Prostate gland (tissue), 2 donors: Measurements from ENCODE around the gene NEK2. TPM values are rescaled to one million over a fixed set of nuclear protein-coding genes. Genes with fewer than 3 reads are reported as not detected.
A peak's percentile ranks its signal among the peaks of the same experiment; 100 is the strongest.
"Not testable (repeated sequence)": the region's sequence is repeated elsewhere in the genome, so short reads cannot be mapped to it uniquely, and the experiment has no call there.

Experiments used
- DNase-seq: peaks from one replicate; pipeline ENCODE4 v3.0.0-alpha.2; 2019; ENCODE audit warnings: low spot score
- H3K27ac ChIP-seq, 2 donors: fragments of 200-600 bp; sonication (generic); 2 replicates each; pipeline ENCODE4 v1.5.1; 2017 to 2019
- H3K27me3 ChIP-seq: fragments of 200-600 bp; sonication (generic); replicated peaks from 2 replicates; pipeline ENCODE4 v1.5.1; 2019; ENCODE audit not compliant: insufficient read depth
- H3K36me3 ChIP-seq, 2 donors: fragments of 200-600 bp; sonication (generic); 1 replicate in 1 of 2; 2 replicates in 1 of 2; pipeline versions ENCODE4 v1.5.1 to v1.8.1; 2017 to 2019
- H3K4me1 ChIP-seq: fragments of 200-600 bp; sonication (generic); replicated peaks from 2 replicates; pipeline ENCODE4 v1.5.1; 2019
- H3K4me3 ChIP-seq, 2 donors: fragments of 200-600 bp; sonication (generic); 2 replicates each; pipeline ENCODE4 v1.5.1; 2017 to 2019
- H3K9me3 ChIP-seq: fragments of 200-600 bp; sonication (generic); 2 replicates; pipeline ENCODE4 v1.5.1; 2017
- POLR2A ChIP-seq: fragments of 450-650 bp; IDR thresholded peaks from one replicate; pipeline ENCODE4 v1.6.1; 2016; ENCODE audit warnings: antibody characterized with exemption, mild to moderate bottlenecking
- POLR2AphosphoS5 ChIP-seq: sonication (generic); formaldehyde crosslinking; IDR thresholded peaks from one replicate; pipeline ENCODE4 v1.6.1; 2017; ENCODE audit warnings: antibody characterized with exemption
- WGBS: methylation state at CpG from one replicate; pipeline ENCODE4 v1.1.5; 2018; 5-methylcytosine and 5-hydroxymethylcytosine counted together
- intact Hi-C: fragments of 100-400 bp; cut with DNase I; formaldehyde crosslinking; loops from one replicate; pipeline ENCODE4 v1.14.2; 2022
- total RNA-seq, 2 donors: library from RNA; depleted of rRNA; stranded (reverse); fragments of >200 nt; gene quantifications; one replicate each; pipeline ENCODE4 v1.1.0, GENCODE V29; 2016
- TF ChIP-seq, protein P1 (sequence below), 4 experiments: fragments of 200-600 bp in 2 of 4; fragments of 450-650 bp in 2 of 4; sonication (generic) in 2 of 4; IDR thresholded peaks; 1 replicate in 3 of 4; 2 replicates in 1 of 4; pipeline ENCODE4 v1.5.1; 2016 to 2019; ENCODE audit warnings: antibody characterized with exemption in 4 of 4, mild to moderate bottlenecking in 2 of 4, moderate library complexity in 2 of 4

The NEK2 gene
- total RNA-seq, 2 donors from 2014 or later: 1.7 to 8.5 TPM

DNA sequence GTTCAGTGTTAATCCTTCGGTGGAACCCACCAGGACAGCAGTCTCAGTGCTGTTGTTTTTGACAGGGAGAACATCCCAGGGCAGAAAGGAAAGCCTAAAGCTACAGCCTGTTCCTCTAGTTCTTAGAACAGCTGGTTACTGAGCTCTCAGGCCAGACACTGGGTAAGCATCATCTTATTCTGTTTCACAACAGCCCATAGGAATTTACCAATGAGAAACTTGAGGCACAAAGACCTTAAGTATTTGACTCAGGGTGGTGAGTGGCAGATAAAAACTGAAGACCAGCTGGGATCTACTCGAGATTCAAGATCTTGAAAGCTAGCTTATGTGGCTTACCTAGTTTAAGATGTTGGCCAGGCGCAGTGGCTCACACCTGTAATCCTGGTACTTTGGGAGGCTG, 9.4 kb upstream of the NEK2 start:
- no peak overlapping the region for H3K4me3 ChIP-seq
- H3K27ac ChIP-seq: no peak overlapping the region
- intact Hi-C loops: loop anchor here (5.0 to 10.0 kb wide), 2 partner anchors 148 to 350 kb away; partner anchors contain the start of genes DTL, INTS7 and LPGAT1
- H3K4me1 ChIP-seq: no peaks in the 10 kb centered on the region
- H3K36me3 ChIP-seq: no peaks in the 10 kb centered on the region
- no peak for TF ChIP-seq POLR2AphosphoS5
- TF ChIP-seq POLR2A: no peak
- TF ChIP-seq, protein P1, sequence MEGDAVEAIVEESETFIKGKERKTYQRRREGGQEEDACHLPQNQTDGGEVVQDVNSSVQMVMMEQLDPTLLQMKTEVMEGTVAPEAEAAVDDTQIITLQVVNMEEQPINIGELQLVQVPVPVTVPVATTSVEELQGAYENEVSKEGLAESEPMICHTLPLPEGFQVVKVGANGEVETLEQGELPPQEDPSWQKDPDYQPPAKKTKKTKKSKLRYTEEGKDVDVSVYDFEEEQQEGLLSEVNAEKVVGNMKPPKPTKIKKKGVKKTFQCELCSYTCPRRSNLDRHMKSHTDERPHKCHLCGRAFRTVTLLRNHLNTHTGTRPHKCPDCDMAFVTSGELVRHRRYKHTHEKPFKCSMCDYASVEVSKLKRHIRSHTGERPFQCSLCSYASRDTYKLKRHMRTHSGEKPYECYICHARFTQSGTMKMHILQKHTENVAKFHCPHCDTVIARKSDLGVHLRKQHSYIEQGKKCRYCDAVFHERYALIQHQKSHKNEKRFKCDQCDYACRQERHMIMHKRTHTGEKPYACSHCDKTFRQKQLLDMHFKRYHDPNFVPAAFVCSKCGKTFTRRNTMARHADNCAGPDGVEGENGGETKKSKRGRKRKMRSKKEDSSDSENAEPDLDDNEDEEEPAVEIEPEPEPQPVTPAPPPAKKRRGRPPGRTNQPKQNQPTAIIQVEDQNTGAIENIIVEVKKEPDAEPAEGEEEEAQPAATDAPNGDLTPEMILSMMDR (IDR thresholded peaks at IDR 0.05): no peak
- WGBS: 82% methylated on average over 3 of the region's 3 CpGs
- H3K9me3 ChIP-seq: no peaks in the 10 kb centered on the region
- DNase-seq: no peak
- no peaks in the 10 kb centered on the region for H3K27me3 ChIP-seq

DNA sequence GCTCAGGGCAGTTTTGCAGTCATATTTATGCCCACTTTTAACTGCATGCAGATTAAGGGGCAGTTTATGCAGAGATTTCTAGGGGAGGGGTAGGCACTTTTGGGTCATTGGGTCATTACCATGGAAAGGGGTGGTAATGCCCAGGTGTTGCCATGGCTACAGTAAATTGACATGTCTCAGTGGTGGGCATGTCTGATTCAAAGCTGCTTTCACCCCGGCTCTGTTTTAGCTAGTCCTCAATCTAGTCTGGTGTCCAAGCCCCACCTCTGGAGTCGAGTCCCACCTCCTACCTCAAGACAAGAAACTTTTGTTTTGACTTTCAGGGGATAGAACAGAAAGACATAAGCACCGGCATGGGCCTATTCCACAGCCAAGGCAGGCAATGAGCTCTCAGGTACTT, 8.9 kb upstream of the NEK2 start:
- Histone ChIP-seq H3K27ac (no peak overlapping the region), H3K4me3 (no peak overlapping the region), H3K4me1 (no peaks in the 10 kb centered on the region), H3K9me3 (no peaks in the 10 kb centered on the region), H3K36me3 (no peaks in the 10 kb centered on the region), H3K27me3 (no peaks in the 10 kb centered on the region)
- WGBS: 49% methylated on average over 3 of the region's 3 CpGs
- TF ChIP-seq, protein P1 (IDR thresholded peaks at IDR 0.05): no peak
- TF ChIP-seq POLR2AphosphoS5: no peak
- TF ChIP-seq POLR2A: no peak
- intact Hi-C loops: loop anchor here (5.0 to 10.0 kb wide), 2 partner anchors 148 to 350 kb away; partner anchors contain the start of genes DTL, INTS7 and LPGAT1
- DNase-seq: no peak

DNA sequence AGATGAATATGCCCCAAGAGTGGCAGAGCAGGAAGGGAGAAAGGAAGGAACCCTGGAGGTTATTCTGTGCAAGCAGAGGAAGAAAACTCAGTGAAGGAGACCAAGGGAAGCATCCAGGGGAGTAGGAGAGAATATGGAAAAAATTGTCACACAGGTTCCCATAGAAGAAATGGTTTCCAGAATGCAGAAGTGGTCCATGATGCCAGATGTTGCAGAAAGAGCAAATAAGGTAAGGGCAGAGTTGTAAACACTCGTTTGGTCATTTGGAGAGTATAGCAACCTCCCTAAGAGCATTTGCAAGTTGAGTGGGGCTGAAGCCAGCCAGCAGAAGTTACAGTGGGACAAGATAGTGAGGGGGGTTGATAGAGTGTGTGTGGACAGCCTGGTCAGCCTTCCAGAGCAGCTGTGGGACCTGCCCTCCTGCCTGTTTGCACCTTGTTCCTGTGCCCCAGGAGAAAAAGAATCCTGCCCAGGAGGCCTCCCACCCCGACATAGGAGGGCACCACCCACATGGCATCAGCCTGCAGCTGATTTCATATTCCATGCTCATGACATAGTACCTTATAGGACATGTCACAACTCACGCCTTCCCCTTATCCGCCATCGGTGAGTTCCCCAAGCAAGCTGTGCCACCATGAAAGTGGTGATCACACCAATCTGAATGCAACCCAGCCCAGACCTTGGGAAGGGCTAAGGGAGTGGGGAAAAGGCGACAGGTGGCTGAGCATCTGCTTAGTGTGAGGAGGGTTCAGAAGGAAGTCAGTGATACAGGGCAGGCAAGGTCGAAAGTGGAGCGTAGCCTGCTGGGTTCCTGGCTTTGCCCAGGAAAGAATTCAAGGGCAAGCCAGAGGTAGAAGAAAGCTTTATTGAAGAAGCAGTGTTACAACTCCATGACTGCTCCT, 8.2 kb upstream of the NEK2 start:
- Histone ChIP-seq H3K4me3 (no peak overlapping the region), H3K4me1 (no peaks in the 10 kb centered on the region), H3K27me3 (no peaks in the 10 kb centered on the region), H3K9me3 (no peaks in the 10 kb centered on the region), H3K36me3 (no peaks in the 10 kb centered on the region), H3K27ac (no peak overlapping the region)
- no peak for TF ChIP-seq POLR2A
- TF ChIP-seq, protein P1 (IDR thresholded peaks at IDR 0.05): no peak
- TF ChIP-seq POLR2AphosphoS5: no peak
- no peak for DNase-seq
- intact Hi-C loops: loop anchor here (5.0 to 10.0 kb wide), 2 partner anchors 149 to 351 kb away; partner anchors contain the start of genes DTL, INTS7 and LPGAT1
- WGBS: 85% methylated on average over 8 of the region's 8 CpGs

DNA sequence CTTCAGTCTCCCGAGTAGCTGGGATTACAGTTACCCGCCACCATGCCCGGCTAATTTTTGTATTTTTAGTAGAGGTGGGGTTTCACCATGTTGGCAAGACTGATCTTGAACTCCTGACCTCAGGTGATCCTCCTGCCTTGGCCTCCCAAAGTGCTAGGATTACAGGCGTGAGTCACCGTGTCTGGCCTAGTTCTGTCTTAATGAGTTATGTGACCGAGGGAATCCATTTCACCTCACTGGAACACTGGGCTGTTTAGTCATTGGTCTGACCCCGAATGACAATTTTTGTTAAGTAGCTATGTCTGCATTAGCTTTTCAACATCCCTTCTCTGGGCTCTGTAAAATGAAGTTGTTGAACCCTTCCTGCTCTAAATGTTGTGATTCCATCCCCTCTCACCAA, 6.8 kb upstream of the NEK2 start:
- intact Hi-C loops: loop anchor here (5.0 to 10.0 kb wide), 2 partner anchors 150 to 353 kb away; partner anchors contain the start of genes DTL, INTS7 and LPGAT1

DNA sequence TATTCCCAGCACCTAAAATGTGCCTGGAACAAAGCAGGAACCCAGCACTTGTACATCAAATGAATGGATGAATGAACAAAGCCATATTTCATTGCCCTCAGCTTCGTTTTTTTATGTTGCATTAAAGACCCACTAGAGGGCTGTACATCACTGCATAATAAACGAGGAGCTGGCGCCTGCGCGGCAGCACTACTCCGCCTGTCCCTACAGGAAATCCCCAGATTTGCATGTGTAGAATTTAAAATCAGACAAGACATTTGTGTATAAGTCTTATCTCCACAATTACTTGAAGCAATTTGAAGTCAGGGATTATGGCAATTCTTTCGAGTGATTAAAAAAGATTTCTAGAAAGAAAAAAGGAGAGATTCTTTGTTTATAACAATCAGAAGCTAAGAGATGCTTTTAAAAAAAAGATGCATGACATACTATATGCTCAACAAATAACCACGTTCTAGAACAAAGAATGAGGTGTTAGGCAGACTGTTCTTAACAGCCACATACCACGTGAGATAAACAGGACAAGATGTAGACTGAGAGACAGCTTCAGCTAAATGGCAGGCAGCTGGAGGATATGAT, 5.4 kb upstream of the NEK2 start:
- TF ChIP-seq POLR2AphosphoS5 (peak; percentile 52), POLR2A (no peak)
- TF ChIP-seq, protein P1 (IDR thresholded peaks at IDR 0.05): peak in 3 of 4 experiments; percentile 59 to 85 (median 78)

More for the DNA sequence above, 6.8 kb upstream of the NEK2 start:
- DNase-seq, H3K4me1 ChIP-seq, H3K27ac ChIP-seq, H3K27me3 ChIP-seq, H3K36me3 ChIP-seq, H3K9me3 ChIP-seq, H3K4me3 ChIP-seq: not testable (repeated sequence)
- WGBS: 94% methylated on average over 7 of the region's 7 CpGs

More for the DNA sequence above, 5.4 kb upstream of the NEK2 start:
- 2% methylated on average over 9 of the region's 9 CpGs for WGBS
- H3K27ac ChIP-seq: no peak overlapping the region
- DNase-seq: peak; percentile 59
- intact Hi-C loops: loop anchor here (5.0 to 10.0 kb wide), 2 partner anchors 151 to 354 kb away; partner anchors contain the start of genes DTL, INTS7 and LPGAT1
- no peaks in the 10 kb centered on the region for H3K27me3 ChIP-seq
- no peak overlapping the region for H3K4me3 ChIP-seq
- no peaks in the 10 kb centered on the region for H3K36me3 ChIP-seq
- H3K4me1 ChIP-seq: no peaks in the 10 kb centered on the region
- no peaks in the 10 kb centered on the region for H3K9me3 ChIP-seq
